AG09309 (cell line): ENCODE results near the gene TMEM18.

Experiments used
- DNase-seq: peaks from one replicate; pipeline ENCODE4 v3.0.0-alpha.2; 2010; ENCODE audit warnings: low read depth
- H3K4me3 ChIP-seq: 2 replicates; pipeline ENCODE4 v1.5.1; 2011; ENCODE audit warnings: mild to moderate bottlenecking, low read depth, low read length, moderate library complexity; ENCODE audit not compliant: control insufficient read depth
- CTCF ChIP-seq: IDR thresholded peaks from 2 replicates; pipeline ENCODE4 v1.5.1; 2011; ENCODE audit warnings: mild to moderate bottlenecking, low read depth, low read length, inconsistent platforms; ENCODE audit not compliant: insufficient read depth, control insufficient read depth; ENCODE audit errors: missing control alignments

Gene TMEM18

GRCh38 chr2:693606-694005, 16.4 kb upstream of the TMEM18 start:
- H3K4me3 ChIP-seq: no peak overlapping the region
- no peak for TF ChIP-seq CTCF
- DNase-seq: no peak

- H3K4me3 ChIP-seq: no peak overlapping the region
- TF ChIP-seq CTCF: no peak
- no peak for DNase-seq
Observed at GRCh38 chr2:692767-693166, 15.6 kb upstream of the TMEM18 start.

- no peak for DNase-seq
- no peak for TF ChIP-seq CTCF
Observed at GRCh38 chr2:691821-692761, 14.9 kb upstream of the TMEM18 start.

GRCh38 chr2:690799-691198, 13.6 kb upstream of the TMEM18 start:
- no peak for DNase-seq
- TF ChIP-seq CTCF: no peak
- H3K4me3 ChIP-seq: no peak overlapping the region

More at GRCh38 chr2:691821-692761, 14.9 kb upstream of the TMEM18 start:
- H3K4me3 ChIP-seq: no peak overlapping the region

GRCh38 chr2:689877-690510, 12.8 kb upstream of the TMEM18 start:
- no peak for DNase-seq
- TF ChIP-seq CTCF: no peak

GRCh38 chr2:689237-689636, 12.0 kb upstream of the TMEM18 start:
- no peak overlapping the region for H3K4me3 ChIP-seq
- DNase-seq: no peak
- no peak for TF ChIP-seq CTCF

More at GRCh38 chr2:689877-690510, 12.8 kb upstream of the TMEM18 start:
- H3K4me3 ChIP-seq: no peak overlapping the region
